Measurements from ENCODE around the gene GPR107. TPM values are rescaled to one million over a fixed set of nuclear protein-coding genes. Genes with fewer than 3 reads are reported as not detected.

Gene GPR107
- polyA plus RNA-seq, 2 of the 4 experiments (the other 2 are of a cell fraction): 28.1 to 45.1 TPM

GRCh38 chr9:130107955-130108354, 54.2 kb downstream of the GPR107 start:
- FAIRE-seq: no peak
- no peak overlapping the region for H3K4me2 ChIP-seq
- DNase-seq (ENCODE audit: low read depth in 1 of 2, low spot score in 1 of 2): no peak
- no peak overlapping the region for H3K27ac ChIP-seq
- ATAC-seq: no peak
- H3K4me3 ChIP-seq: no peak overlapping the region
- H3K4me1 ChIP-seq: no peaks in the 10 kb centered on the region
- H3K9me3 ChIP-seq: no peaks in the 10 kb centered on the region
- WGBS (ENCODE audit: missing lambda C conversion rate): 100% methylated on average over 2 of the region's 2 CpGs
- ChIA-PET CTCF (interaction anchor here (0.6 to 10.5 kb wide), 49 partner anchors 9 to 576 kb away, joined by 3 to 191 read pairs (median 5); partner anchors contain the start of gene HMCN2), POLR2A (interaction anchor here (0.6 kb wide), 1 partner anchor 128 kb away, joined by 3 read pairs; no protein-coding TSS in a partner anchor)
- TF ChIP-seq PBX3 (IDR thresholded peaks at IDR 0.05) (no peak), TFCP2L1 (CRISPR knock-in tag; IDR thresholded peaks at IDR 0.05) (no peak), FOXS1 (CRISPR knock-in tag; IDR thresholded peaks at IDR 0.05) (no peak), MAX (IDR thresholded peaks at IDR 0.05) (no peak), ESRRA (IDR thresholded peaks at IDR 0.05; ENCODE audit: borderline replicate concordance, low read length) (no peak), MAFK (IDR thresholded peaks at IDR 0.05; ENCODE audit: partially characterized antibody) (no peak), HOXB13 (CRISPR knock-in tag; IDR thresholded peaks at IDR 0.05; ENCODE audit: low read depth) (no peak)

- no peak for DNase-seq (ENCODE audit: low read depth in 1 of 2, low spot score in 1 of 2)
- H3K9me3 ChIP-seq: no peaks in the 10 kb centered on the region
- H3K27ac ChIP-seq: no peak overlapping the region
- ATAC-seq: no peak
- no peak for TF ChIP-seq REST (IDR thresholded peaks at IDR 0.05)
- peak in 1 of 2 experiments; percentile 41; a peak in 2 of 5 replicates for TF ChIP-seq RAD21 (conservative IDR thresholded peaks at IDR 0.05 in 1 of 2, IDR thresholded peaks at IDR 0.05 in 1 of 2)
- TF ChIP-seq FOXS1 (CRISPR knock-in tag; IDR thresholded peaks at IDR 0.05): no peak
- no peak for TF ChIP-seq HOXB5 (CRISPR knock-in tag; IDR thresholded peaks at IDR 0.05)
- H3K4me2 ChIP-seq: no peak overlapping the region
- POLR2A ChIA-PET: no interaction called here
- H3K4me3 ChIP-seq: no peak overlapping the region
- no peak for FAIRE-seq
- CTCF ChIA-PET: interaction anchor here (1.2 to 10.5 kb wide), 4 partner anchors 15 to 574 kb away, joined by 3 to 191 read pairs (median 38); no protein-coding TSS in a partner anchor
- WGBS (ENCODE audit: missing lambda C conversion rate): 88% methylated on average over 5 of the region's 5 CpGs
- H3K4me1 ChIP-seq: no peaks in the 10 kb centered on the region
Measured at GRCh38 chr9:130110166-130110565, 56.5 kb downstream of the GPR107 start.

GRCh38 chr9:130110596-130111021, 56.9 kb downstream of the GPR107 start:
- ATAC-seq: no peak
- WGBS (ENCODE audit: missing lambda C conversion rate): 96% methylated on average over 3 of the region's 7 CpGs
- Histone ChIP-seq H3K4me1 (no peaks in the 10 kb centered on the region), H3K9me3 (no peaks in the 10 kb centered on the region), H3K4me2 (no peak overlapping the region), H3K27ac (no peak overlapping the region), H3K4me3 (no peak overlapping the region)
- ChIA-PET POLR2A (no interaction called here), CTCF (interaction anchor here (6.8 to 10.5 kb wide), 2 partner anchors 15 to 131 kb away, joined by 72 to 191 read pairs; no protein-coding TSS in a partner anchor)
- TF ChIP-seq ZNF302 (CRISPR knock-in tag; IDR thresholded peaks at IDR 0.05) (no peak), CTCF (IDR thresholded peaks at IDR 0.05) (no peak), TFCP2L1 (CRISPR knock-in tag; IDR thresholded peaks at IDR 0.05) (no peak), CEBPB (IDR thresholded peaks at IDR 0.05) (no peak), SREBF2 (IDR thresholded peaks at IDR 0.05) (no peak), CHD2 (IDR thresholded peaks at IDR 0.05; ENCODE audit: low read length, partially characterized antibody) (no peak), NPAS2 (CRISPR knock-in tag; IDR thresholded peaks at IDR 0.05; ENCODE audit: borderline replicate concordance) (no peak), E2F6 (IDR thresholded peaks at IDR 0.05; ENCODE audit: borderline replicate concordance, low read depth) (no peak), RNF2 (IDR thresholded peaks at IDR 0.05; ENCODE audit: borderline replicate concordance, low read depth) (no peak), CHD4 (IDR thresholded peaks at IDR 0.05; ENCODE audit: borderline replicate concordance) (no peak), FOSB (CRISPR knock-in tag; IDR thresholded peaks at IDR 0.05) (no peak), ZFP36 (IDR thresholded peaks at IDR 0.05; ENCODE audit: borderline replicate concordance, partially characterized antibody) (no peak), USF2 (IDR thresholded peaks at IDR 0.05) (no peak)
- FAIRE-seq: no peak
- no peak for DNase-seq (ENCODE audit: low read depth in 1 of 2, low spot score in 1 of 2)

Data from A549 (cell line).